PFSK-1 (cell line): ENCODE results near the gene IDH3B.

Experiments
- POLR2AphosphoS5 ChIP-seq: IDR thresholded peaks from 2 replicates; pipeline ENCODE4 v1.6.1; 2012; ENCODE audit warnings: low read depth, mild to moderate bottlenecking, control low read depth, low read length, moderate library complexity
- SIN3A ChIP-seq: IDR thresholded peaks from 2 replicates; pipeline ENCODE4 v1.6.1; 2012; ENCODE audit warnings: mild to moderate bottlenecking, low read length, moderate library complexity, borderline replicate concordance; ENCODE audit not compliant: insufficient read depth
- TAF1 ChIP-seq: IDR thresholded peaks from 2 replicates; pipeline ENCODE4 v1.6.1; 2012; ENCODE audit warnings: low read length, control low read depth, borderline replicate concordance; ENCODE audit not compliant: insufficient read depth

DNA sequence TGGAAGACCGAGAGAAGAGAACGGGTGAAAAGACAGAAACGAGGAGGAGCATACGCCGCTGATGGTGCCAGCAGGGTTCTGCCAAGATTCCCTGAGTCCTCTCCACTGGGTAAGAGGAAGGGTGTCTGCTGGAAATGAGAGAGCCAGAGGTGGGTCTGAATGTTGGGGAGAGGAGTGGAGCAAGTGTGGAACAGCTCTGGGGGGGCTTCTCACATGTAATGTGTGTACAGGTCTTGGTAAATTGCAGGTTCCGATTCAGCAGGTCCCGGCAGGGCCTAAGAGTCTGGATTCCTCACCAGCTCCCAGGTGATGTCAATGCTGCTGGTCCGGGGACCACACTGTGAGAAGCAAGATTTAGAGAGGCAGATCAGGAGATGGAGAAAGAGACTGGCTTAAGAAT is 27.1 kb upstream of the IDH3B start:
- no peak for TF ChIP-seq TAF1
- no peak for TF ChIP-seq SIN3A
- TF ChIP-seq POLR2AphosphoS5, result no peak
